Subcutaneous adipose tissue (tissue), 4 donors: ENCODE results near the gene HHATL. TPM values are rescaled to one million over a fixed set of nuclear protein-coding genes. Genes with fewer than 3 reads are reported as not detected.

Experiments
- CTCF ChIP-seq: fragments of 450-650 bp; IDR thresholded peaks from one replicate; pipeline ENCODE4 v1.5.1; 2016; ENCODE audit warnings: low read depth, mild to moderate bottlenecking, control low read depth, antibody characterized with exemption, moderate library complexity
- total RNA-seq, 4 donors: library from RNA; depleted of rRNA; stranded (reverse); fragments of >200 nt; gene quantifications; one replicate each; pipeline ENCODE4 v1.1.0, GENCODE V29; 2016

The HHATL gene
- total RNA-seq, 4 donors from 2014 or later = 0.17 TPM; not detected in 3

- TF ChIP-seq CTCF = no peak
These were observed 3.5 kb upstream of the HHATL start for GRCh38 chr3:42705962-42706585.

- TF ChIP-seq CTCF = no peak
These were observed 2.6 kb upstream of the HHATL start for GRCh38 chr3:42705058-42705767.

- no peak for TF ChIP-seq CTCF
These were observed 1.7 kb upstream of the HHATL start for GRCh38 chr3:42704136-42704841.

GRCh38 chr3:42703695-42704025 lies 1.1 kb upstream of the HHATL start:
- TF ChIP-seq CTCF = no peak

GRCh38 chr3:42702982-42703694 lies 540 bp upstream of the HHATL start:
- TF ChIP-seq CTCF = no peak

GRCh38 chr3:42701371-42702065 lies 1.1 kb downstream of the HHATL start:
- no peak for TF ChIP-seq CTCF
